Hypothalamus (tissue), 51 donors: ENCODE data around the gene ABCC1.

Source experiments
- DNase-seq, 51 donors: peaks; one replicate each; lab custom pipeline; 2025; lab: John Stamatoyannopoulos, UW

Gene ABCC1

GRCh38 chr16:16124438-16124837 is 175.0 kb downstream of the ABCC1 start:
- no peak for DNase-seq

- no peak for DNase-seq
Measured at GRCh38 chr16:16124974-16125373, 175.6 kb downstream of the ABCC1 start.

- DNase-seq, result no peak
Measured at GRCh38 chr16:16126896-16127295, 177.5 kb downstream of the ABCC1 start.

- peak in 39 of 51 donors; percentile 0 to 57 (median 22) for DNase-seq
Measured at GRCh38 chr16:16127469-16128116, 178.2 kb downstream of the ABCC1 start.

- DNase-seq, result no peak
Measured at GRCh38 chr16:16131204-16131603, 181.8 kb downstream of the ABCC1 start.

GRCh38 chr16:16131659-16132058 is 182.2 kb downstream of the ABCC1 start:
- DNase-seq, result no peak

- DNase-seq, result no peak
Measured at GRCh38 chr16:16133943-16134604, 184.7 kb downstream of the ABCC1 start.

- DNase-seq, result no peak
Measured at GRCh38 chr16:16136588-16136987, 187.2 kb downstream of the ABCC1 start.

GRCh38 chr16:16137110-16137509 is 187.7 kb downstream of the ABCC1 start:
- DNase-seq, result no peak

GRCh38 chr16:16138034-16138635 is 188.7 kb downstream of the ABCC1 start:
- no peak for DNase-seq

- no peak for DNase-seq
Measured at GRCh38 chr16:16139061-16139460, 189.6 kb downstream of the ABCC1 start.

GRCh38 chr16:16139806-16140205 is 190.4 kb downstream of the ABCC1 start:
- DNase-seq, result no peak

- DNase-seq, result no peak
Measured at GRCh38 chr16:16140537-16140936, 191.1 kb downstream of the ABCC1 start.

- DNase-seq, result no peak
Measured at GRCh38 chr16:16141141-16141540, 191.7 kb downstream of the ABCC1 start.

GRCh38 chr16:16141784-16142396 is 192.5 kb downstream of the ABCC1 start:
- DNase-seq, result no peak

GRCh38 chr16:16143038-16143763 is 193.8 kb downstream of the ABCC1 start:
- DNase-seq, result peak in 1 of 51 donors; percentile 3

- no peak for DNase-seq
Measured at GRCh38 chr16:16143931-16144330, 194.5 kb downstream of the ABCC1 start.

GRCh38 chr16:16144416-16144815 is 195.0 kb downstream of the ABCC1 start:
- DNase-seq, result no peak

GRCh38 chr16:16145286-16145685 is 195.9 kb downstream of the ABCC1 start:
- no peak for DNase-seq

- DNase-seq, result peak in 1 of 51 donors; percentile 4
Measured at GRCh38 chr16:16146380-16147315, 197.2 kb downstream of the ABCC1 start.
